CD14-positive monocyte (primary cell): ENCODE results near the gene PLCL2. TPM values are rescaled to one million over a fixed set of nuclear protein-coding genes. Genes with fewer than 3 reads are reported as not detected.

ENCODE experiments used
- DNase-seq, 3 donors: peaks; one replicate each; pipeline ENCODE4 v3.0.0-alpha.2; 2011 to 2022
- H2AFZ ChIP-seq: 2 replicates; pipeline ENCODE4 v1.6.0; 2012; ENCODE audit warnings: mild to moderate bottlenecking, low read depth, low read length, inconsistent platforms; ENCODE audit not compliant: insufficient read depth, poor library complexity, severe bottlenecking
- H3K27ac ChIP-seq, 2 donors: 1 replicate in 1 of 2; 2 replicates in 1 of 2; pipeline ENCODE4 v1.5.1; 2012 to 2013; ENCODE audit warnings: low read length in 2 of 2, control low read depth in 1 of 2, inconsistent platforms in 1 of 2, low read depth in 1 of 2, mild to moderate bottlenecking in 1 of 2
- H3K27me3 ChIP-seq, 2 donors: one replicate each; pipeline versions ENCODE4 v1.6.0 to v1.6.1; 2011 to 2013; ENCODE audit warnings: low read length in 2 of 2; ENCODE audit not compliant: control insufficient read depth in 2 of 2, insufficient read depth in 2 of 2
- H3K36me3 ChIP-seq, 2 donors: replicated peaks in 1 of 2; 1 replicate in 1 of 2; 2 replicates in 1 of 2; pipeline versions ENCODE4 v1.5.1 to v1.6.1; 2012 to 2013; ENCODE audit warnings: low read length in 2 of 2, control low read depth in 1 of 2, inconsistent platforms in 1 of 2, mild to moderate bottlenecking in 1 of 2; ENCODE audit not compliant: insufficient read depth in 2 of 2, control insufficient read depth in 1 of 2
- H3K4me1 ChIP-seq, 2 donors: 1 replicate in 1 of 2; 2 replicates in 1 of 2; pipeline versions ENCODE4 v1.5.1 to v1.6.1; 2012 to 2013; ENCODE audit warnings: low read length in 2 of 2, control low read depth in 1 of 2, inconsistent platforms in 1 of 2, mild to moderate bottlenecking in 1 of 2, moderate library complexity in 1 of 2; ENCODE audit not compliant: insufficient read depth in 2 of 2, control insufficient read depth in 1 of 2
- H3K4me2 ChIP-seq: replicated peaks from 2 replicates; pipeline ENCODE3; 2012; ENCODE audit warnings: low read length, moderate library complexity, mild to moderate bottlenecking; ENCODE audit not compliant: poor library complexity, severe bottlenecking; ENCODE audit errors: extremely low read depth
- H3K4me3 ChIP-seq, 3 experiments: fragments of 200-600 bp in 1 of 3; sonication (generic) in 1 of 3; replicated peaks in 1 of 3; 1 replicate in 2 of 3; 2 replicates in 1 of 3; pipeline ENCODE4 v1.5.1; 2011 to 2013; ENCODE audit warnings: low read length in 3 of 3, mild to moderate bottlenecking in 3 of 3, control low read depth in 2 of 3, low read depth in 2 of 3, inconsistent platforms in 1 of 3, moderate library complexity in 1 of 3
- H3K79me2 ChIP-seq: 2 replicates; pipeline ENCODE4 v1.6.0; 2012; ENCODE audit warnings: mild to moderate bottlenecking, control low read depth, inconsistent platforms, low read length, moderate library complexity; ENCODE audit not compliant: insufficient read depth
- H3K9ac ChIP-seq: 2 replicates; pipeline ENCODE4 v1.6.0; 2017; ENCODE audit warnings: low read length, mild to moderate bottlenecking; ENCODE audit not compliant: insufficient read depth, poor library complexity, severe bottlenecking
- H3K9me3 ChIP-seq, 2 donors: replicated peaks in 1 of 2; 1 replicate in 1 of 2; 2 replicates in 1 of 2; pipeline versions ENCODE4 v1.5.1 to v1.6.1; 2012 to 2013; ENCODE audit warnings: low read length in 2 of 2, control low read depth in 1 of 2; ENCODE audit not compliant: control insufficient read depth in 1 of 2, insufficient read depth in 1 of 2
- H4K20me1 ChIP-seq: 2 replicates; pipeline ENCODE4 v1.6.0; 2012; ENCODE audit warnings: mild to moderate bottlenecking, low read length, control low read depth, moderate library complexity; ENCODE audit not compliant: insufficient read depth
- H3K27ac Mint-ChIP-seq, 7 donors: one replicate each; pipeline ENCODE4 v1.8.0; 2020; ENCODE audit warnings: mild to moderate bottlenecking in 7 of 7, mixed read lengths in 7 of 7, moderate library complexity in 6 of 7, inconsistent platforms in 2 of 7
- H3K27me3 Mint-ChIP-seq, 3 donors: one replicate each; pipeline ENCODE4 v1.8.0; 2021 to 2022; ENCODE audit warnings: low read depth in 3 of 3, mild to moderate bottlenecking in 3 of 3, mixed read lengths in 3 of 3, moderate library complexity in 3 of 3, inconsistent platforms in 1 of 3
- H3K36me3 Mint-ChIP-seq, 2 donors: one replicate each; pipeline ENCODE4 v1.8.0; 2020; ENCODE audit warnings: mixed read lengths in 2 of 2, inconsistent platforms in 1 of 2, mild to moderate bottlenecking in 1 of 2
- H3K4me1 Mint-ChIP-seq: one replicate; pipeline ENCODE4 v1.8.0; 2020; ENCODE audit warnings: mild to moderate bottlenecking, mixed read lengths
- H3K4me3 Mint-ChIP-seq, 2 donors: one replicate each; pipeline ENCODE4 v1.8.0; 2020; ENCODE audit warnings: mild to moderate bottlenecking in 2 of 2, mixed read lengths in 2 of 2, moderate library complexity in 1 of 2
- H3K9me3 Mint-ChIP-seq, 7 donors: one replicate each; pipeline ENCODE4 v1.8.0; 2020 to 2022; ENCODE audit warnings: mixed read lengths in 7 of 7, mild to moderate bottlenecking in 6 of 7, moderate library complexity in 6 of 7, inconsistent platforms in 2 of 7
- WGBS: methylation state at CpG from one replicate; pipeline ENCODE4 v1.1.5; 2013; ENCODE audit warnings: missing lambda C conversion rate; ENCODE audit not compliant: insufficient coverage; 5-methylcytosine and 5-hydroxymethylcytosine counted together
- intact Hi-C, 2 donors: fragments of 100-400 bp; cut with micrococcal nuclease; formaldehyde crosslinking; loops; one replicate each; pipeline versions ENCODE4 v1.15.0 to v1.15.1; 2023
- polyA plus RNA-seq, 3 donors: library from polyadenylated mRNA; depleted of rRNA in 1 of 3; unstranded in 2 of 3; stranded (reverse) in 1 of 3; fragments of 300-500 nt in 2 of 3; fragments of >200 nt in 1 of 3; fragmentation: Illumina TruSeq in 2 of 3; gene quantifications; 1 replicate in 2 of 3; 2 replicates in 1 of 3; pipeline ENCODE4 v1.2.3, GENCODE V29; 2012 to 2021
- TF ChIP-seq, protein P1 (sequence below): fragments of 200-600 bp; IDR thresholded peaks from one replicate; pipeline ENCODE4 v1.8.0; 2022; ENCODE audit warnings: antibody characterized with exemption, mild to moderate bottlenecking

The PLCL2 gene
- polyA plus RNA-seq, 3 donors: 18.8 to 32.5 (median 26.8) TPM

DNA sequence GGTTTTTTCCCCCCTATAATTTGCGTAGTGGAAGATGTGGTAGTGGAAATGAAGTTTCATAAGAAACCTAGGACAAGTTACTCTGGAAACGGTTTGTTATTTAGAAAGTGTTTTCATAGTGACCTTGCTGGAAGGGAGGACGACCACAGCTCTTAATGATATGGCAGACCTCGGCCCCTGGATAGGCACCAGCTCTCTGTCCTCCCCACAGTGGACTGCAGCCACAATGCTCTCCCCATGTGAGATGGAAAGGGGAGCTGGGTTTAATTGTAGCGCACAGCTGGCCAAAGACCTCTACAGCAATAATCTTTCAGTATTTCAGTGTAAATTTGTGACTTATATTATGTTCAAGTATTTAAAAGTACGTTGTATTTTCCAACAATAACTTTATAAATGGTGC lies 151.2 kb downstream of the PLCL2 start:
- TF ChIP-seq, protein P1, sequence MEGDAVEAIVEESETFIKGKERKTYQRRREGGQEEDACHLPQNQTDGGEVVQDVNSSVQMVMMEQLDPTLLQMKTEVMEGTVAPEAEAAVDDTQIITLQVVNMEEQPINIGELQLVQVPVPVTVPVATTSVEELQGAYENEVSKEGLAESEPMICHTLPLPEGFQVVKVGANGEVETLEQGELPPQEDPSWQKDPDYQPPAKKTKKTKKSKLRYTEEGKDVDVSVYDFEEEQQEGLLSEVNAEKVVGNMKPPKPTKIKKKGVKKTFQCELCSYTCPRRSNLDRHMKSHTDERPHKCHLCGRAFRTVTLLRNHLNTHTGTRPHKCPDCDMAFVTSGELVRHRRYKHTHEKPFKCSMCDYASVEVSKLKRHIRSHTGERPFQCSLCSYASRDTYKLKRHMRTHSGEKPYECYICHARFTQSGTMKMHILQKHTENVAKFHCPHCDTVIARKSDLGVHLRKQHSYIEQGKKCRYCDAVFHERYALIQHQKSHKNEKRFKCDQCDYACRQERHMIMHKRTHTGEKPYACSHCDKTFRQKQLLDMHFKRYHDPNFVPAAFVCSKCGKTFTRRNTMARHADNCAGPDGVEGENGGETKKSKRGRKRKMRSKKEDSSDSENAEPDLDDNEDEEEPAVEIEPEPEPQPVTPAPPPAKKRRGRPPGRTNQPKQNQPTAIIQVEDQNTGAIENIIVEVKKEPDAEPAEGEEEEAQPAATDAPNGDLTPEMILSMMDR: no peak
- no peaks in the 10 kb centered on the region for H3K9me3 ChIP-seq
- peaks cover 0 to 27% of the 10 kb centered on the region in 2 donors for H3K36me3 ChIP-seq
- H3K9ac ChIP-seq: no peak overlapping the region
- intact Hi-C loops: no loop called here
- H3K4me1 Mint-ChIP-seq: peaks cover 38% of the 10 kb centered on the region
- no peak overlapping the region for H3K27ac Mint-ChIP-seq
- no peak for DNase-seq
- H3K4me2 ChIP-seq: no peak overlapping the region
- H2AFZ ChIP-seq: no peak overlapping the region
- peaks cover 22 to 29% of the 10 kb centered on the region in 2 donors for H3K4me1 ChIP-seq
- no peak overlapping the region for H3K4me3 Mint-ChIP-seq
- 90% methylated on average over 2 of the region's 6 CpGs for WGBS
- H3K9me3 Mint-ChIP-seq: no peaks in the 10 kb centered on the region
- H3K27me3 Mint-ChIP-seq: no peaks in the 10 kb centered on the region
- H3K4me3 ChIP-seq: no peak overlapping the region
- H3K36me3 Mint-ChIP-seq: peaks cover 8 to 29% of the 10 kb centered on the region in 2 donors
- no peaks in the 10 kb centered on the region for H3K27me3 ChIP-seq
- H3K79me2 ChIP-seq: peaks cover 38% of the 10 kb centered on the region
- H4K20me1 ChIP-seq: peaks cover 95% of the 10 kb centered on the region
- H3K27ac ChIP-seq: no peak overlapping the region

DNA sequence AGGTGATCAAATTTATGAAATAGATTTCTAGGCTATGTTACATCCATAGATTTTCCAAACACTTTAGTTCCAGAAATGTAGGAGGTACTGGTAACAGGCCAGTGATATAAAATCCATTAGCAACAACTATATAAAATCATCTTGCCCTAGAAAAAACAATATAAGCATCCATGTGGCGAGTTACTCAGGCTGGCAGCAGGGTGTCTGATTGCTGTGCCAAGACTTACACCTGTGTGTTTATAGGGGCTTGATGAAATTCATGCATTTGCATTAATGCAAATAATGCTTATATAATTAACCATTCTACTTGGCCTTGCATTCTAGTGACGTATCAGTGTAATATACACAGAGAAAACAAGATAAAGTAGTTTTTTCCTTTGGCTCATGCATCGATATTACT lies 153.4 kb downstream of the PLCL2 start:
- no peaks in the 10 kb centered on the region for H3K27me3 Mint-ChIP-seq
- Histone ChIP-seq H3K9me3 (no peaks in the 10 kb centered on the region), H3K27ac (no peak overlapping the region), H3K4me1 (peaks cover 21 to 24% of the 10 kb centered on the region in 2 donors), H3K36me3 (peaks cover 6 to 41% of the 10 kb centered on the region in 2 donors), H4K20me1 (peaks cover 94% of the 10 kb centered on the region), H3K9ac (no peak overlapping the region), H3K4me2 (no peak overlapping the region), H3K79me2 (peaks cover 33% of the 10 kb centered on the region), H3K27me3 (no peaks in the 10 kb centered on the region), H3K4me3 (no peak overlapping the region), H2AFZ (no peak overlapping the region)
- H3K36me3 Mint-ChIP-seq: peaks cover 17 to 38% of the 10 kb centered on the region in 2 donors
- no peak for DNase-seq
- H3K9me3 Mint-ChIP-seq: no peaks in the 10 kb centered on the region
- intact Hi-C loops: no loop called here
- TF ChIP-seq, protein P1: no peak
- no CpG with 5 or more reads among the region's 3 CpGs for WGBS
- H3K27ac Mint-ChIP-seq: no peak overlapping the region
- peaks cover 29% of the 10 kb centered on the region for H3K4me1 Mint-ChIP-seq
- no peak overlapping the region for H3K4me3 Mint-ChIP-seq
